Amygdala (tissue), 56 donors: ENCODE data around the gene AGAP1.

Experiments
- DNase-seq, 56 donors: peaks; one replicate each; lab custom pipeline; 2025; lab: John Stamatoyannopoulos, UW

AGAP1 gene

GRCh38 chr2:235614900-235615712 lies 121.3 kb downstream of the AGAP1 start:
- peak in 53 of 56 donors; percentile 26 to 95 (median 81) for DNase-seq

GRCh38 chr2:235616885-235617284 lies 123.0 kb downstream of the AGAP1 start:
- DNase-seq, result no peak

GRCh38 chr2:235618039-235618438 lies 124.2 kb downstream of the AGAP1 start:
- no peak for DNase-seq

- DNase-seq, result peak in 2 of 56 donors; percentile 30
Observed at GRCh38 chr2:235619544-235619943, 125.7 kb downstream of the AGAP1 start.

GRCh38 chr2:235621736-235622135 lies 127.9 kb downstream of the AGAP1 start:
- DNase-seq, result peak in 7 of 56 donors; percentile 24 to 46 (median 35)

- DNase-seq, result peak in 1 of 56 donors; percentile 32
Observed at GRCh38 chr2:235623111-235623510, 129.3 kb downstream of the AGAP1 start.

- DNase-seq, result no peak
Observed at GRCh38 chr2:235623752-235624151, 129.9 kb downstream of the AGAP1 start.

GRCh38 chr2:235626658-235627057 lies 132.8 kb downstream of the AGAP1 start:
- no peak for DNase-seq

- DNase-seq, result no peak
Observed at GRCh38 chr2:235627682-235628081, 133.8 kb downstream of the AGAP1 start.

- peak in 9 of 56 donors; percentile 23 to 48 (median 32) for DNase-seq
Observed at GRCh38 chr2:235630718-235631296, 137.0 kb downstream of the AGAP1 start.

- peak in 6 of 56 donors; percentile 24 to 50 (median 33) for DNase-seq
Observed at GRCh38 chr2:235634435-235635158, 140.8 kb downstream of the AGAP1 start.

- no peak for DNase-seq
Observed at GRCh38 chr2:235636546-235636945, 142.7 kb downstream of the AGAP1 start.

GRCh38 chr2:235637896-235638295 lies 144.1 kb downstream of the AGAP1 start:
- no peak for DNase-seq

- DNase-seq, result peak in 47 of 56 donors; percentile 20 to 85 (median 62)
Observed at GRCh38 chr2:235638541-235639427, 144.9 kb downstream of the AGAP1 start.

GRCh38 chr2:235639428-235639773 lies 145.6 kb downstream of the AGAP1 start:
- DNase-seq, result peak in 53 of 56 donors; percentile 22 to 94 (median 78)

- DNase-seq, result no peak
Observed at GRCh38 chr2:235639885-235640284, 146.0 kb downstream of the AGAP1 start.

GRCh38 chr2:235640377-235640776 lies 146.5 kb downstream of the AGAP1 start:
- DNase-seq, result no peak

GRCh38 chr2:235640926-235641723 lies 147.3 kb downstream of the AGAP1 start:
- no peak for DNase-seq

- DNase-seq, result no peak
Observed at GRCh38 chr2:235641956-235642355, 148.1 kb downstream of the AGAP1 start.
